PC-9 (cell line): ENCODE measurements around the gene FOXA3. TPM values are rescaled to one million over a fixed set of nuclear protein-coding genes. Genes with fewer than 3 reads are reported as not detected.

Experiments
- BruUV-seq: library from RNA; stranded (reverse); fragments of 400-500 nt; replicated peaks from 2 replicates; lab custom pipeline; 2021; lab: Mats Ljungman, UMichigan
- CTCF ChIA-PET: fragments of 300-600 bp; sonication (Branson Sonifier 250); formaldehyde crosslinking; loops from one replicate; lab custom pipeline; 2022; ENCODE audit warnings: antibody characterized with exemption; lab: Charles Lee
- POLR2A ChIA-PET: fragments of 300-600 bp; sonication (Branson Sonifier 250); formaldehyde crosslinking; loops from one replicate; lab custom pipeline; 2022; ENCODE audit warnings: antibody characterized with exemption; ENCODE audit not compliant: unreplicated experiment; lab: Charles Lee
- DNase-seq, 2 experiments: peaks; one replicate each; pipeline versions ENCODE4 v3.0.0 to v3.0.0-alpha.2; 2015 to 2022; ENCODE audit warnings: mixed read lengths in 1 of 2
- H2AFZ ChIP-seq: fragments of 200-600 bp; sonication (generic); 2 replicates; pipeline ENCODE4 v1.8.1; 2017; ENCODE audit warnings: antibody characterized with exemption
- H3F3A ChIP-seq: fragments of 200-600 bp; sonication (generic); 2 replicates; pipeline ENCODE4 v1.8.1; 2017; ENCODE audit warnings: antibody characterized with exemption, mild to moderate bottlenecking, low read depth; ENCODE audit not compliant: insufficient read depth
- H3K27ac ChIP-seq: fragments of 200-600 bp; sonication (generic); 2 replicates; pipeline ENCODE4 v1.6.1; 2016; ENCODE audit warnings: mixed run types
- H3K27me3 ChIP-seq: fragments of 200-600 bp; sonication (generic); 2 replicates; pipeline ENCODE4 v1.6.1; 2016; ENCODE audit warnings: low read depth, mixed run types; ENCODE audit not compliant: insufficient read depth
- H3K36me3 ChIP-seq: fragments of 200-600 bp; sonication (generic); 2 replicates; pipeline ENCODE4 v1.6.1; 2016; ENCODE audit warnings: low read depth, mixed run types
- H3K4me1 ChIP-seq: fragments of 200-600 bp; sonication (generic); replicated peaks from 2 replicates; pipeline ENCODE4 v1.6.1; 2016; ENCODE audit warnings: mixed run types; ENCODE audit not compliant: insufficient read depth
- H3K4me2 ChIP-seq: fragments of 200-600 bp; sonication (generic); 2 replicates; pipeline ENCODE4 v1.6.1; 2017; ENCODE audit warnings: mixed run types
- H3K4me3 ChIP-seq: fragments of 200-600 bp; sonication (generic); 2 replicates; pipeline ENCODE4 v1.6.1; 2016; ENCODE audit warnings: mixed run types
- H3K79me2 ChIP-seq: fragments of 200-600 bp; sonication (generic); 2 replicates; pipeline ENCODE4 v1.6.1; 2017; ENCODE audit warnings: low read depth, mixed run types
- H3K9me2 ChIP-seq: fragments of 200-600 bp; sonication (generic); 2 replicates; pipeline ENCODE4 v1.8.1; 2017; ENCODE audit warnings: mild to moderate bottlenecking; ENCODE audit not compliant: insufficient read depth
- H3K9me3 ChIP-seq: fragments of 200-600 bp; sonication (generic); 2 replicates; pipeline ENCODE4 v1.8.1; 2016; ENCODE audit warnings: low read depth; ENCODE audit not compliant: insufficient read depth
- H4K20me1 ChIP-seq: fragments of 200-600 bp; sonication (generic); 2 replicates; pipeline ENCODE4 v1.8.1; 2017; ENCODE audit not compliant: insufficient read depth
- CTCF ChIP-seq: fragments of 200-600 bp; sonication (generic); conservative IDR thresholded peaks from 2 replicates; pipeline ENCODE4 v1.6.1; 2017; ENCODE audit warnings: mixed run types, antibody characterized with exemption, mild to moderate bottlenecking, moderate library complexity
- EZH2 ChIP-seq: fragments of 200-600 bp; sonication (generic); IDR thresholded peaks from 2 replicates; pipeline ENCODE4 v1.8.0; 2017; ENCODE audit warnings: antibody characterized with exemption, low read depth
- intact Hi-C: fragments of 100-400 bp; cut with micrococcal nuclease; formaldehyde crosslinking; loops from one replicate; pipeline ENCODE4 v1.10.0; 2022; ENCODE audit not compliant: unreplicated experiment
- total RNA-seq: library from RNA; stranded (reverse); gene quantifications from 2 replicates; pipeline ENCODE4 v1.2.3, GENCODE V29; 2021

FOXA3 gene
- total RNA-seq, 1 experiment from 2014 or later, result not detected

- ChIA-PET CTCF (interaction anchor here (0.5 to 1.3 kb wide), 6 partner anchors 31 to 225 kb away, joined by 3 to 7 read pairs (median 4); partner anchors contain the start of gene DMPK), POLR2A (interaction anchor here (0.5 to 1.1 kb wide), 10 partner anchors 15 to 549 kb away, joined by 3 to 15 read pairs (median 6); partner anchors contain the start of genes CCDC61 and RTN2)
- Histone ChIP-seq H3K27ac (peak overlapping the region; percentile 7), H3K9me2 (no peaks in the 10 kb centered on the region), H2AFZ (peak overlapping the region; percentile 86), H3K4me2 (peak overlapping the region; percentile 99), H3K27me3 (no peaks in the 10 kb centered on the region), H3F3A (peaks cover 41% of the 10 kb centered on the region), H3K79me2 (peaks cover 17% of the 10 kb centered on the region), H3K36me3 (peaks cover 16% of the 10 kb centered on the region; the same call in 1 of the 2 replicates), H4K20me1 (no peaks in the 10 kb centered on the region), H3K4me3 (peak overlapping the region; percentile 95), H3K9me3 (no peaks in the 10 kb centered on the region), H3K4me1 (peaks cover 32% of the 10 kb centered on the region)
- DNase-seq, result peak; percentile 94 to 99
- intact Hi-C loops, result no loop called here
- no peak for TF ChIP-seq EZH2
- TF ChIP-seq CTCF, result no peak
- TSS peak; percentile 99 for BruUV-seq
Observed at GRCh38 chr19:45902651-45903625, 38.8 kb downstream of the FOXA3 start.

- H3K4me2 ChIP-seq, result no peak overlapping the region
- peaks cover 7% of the 10 kb centered on the region; the same call in 1 of the 2 replicates for H3K36me3 ChIP-seq
- no peak overlapping the region for H2AFZ ChIP-seq
- H3K9me2 ChIP-seq, result no peaks in the 10 kb centered on the region
- peaks cover 15% of the 10 kb centered on the region for H3K79me2 ChIP-seq
- no TSS peak for BruUV-seq
- H3K27ac ChIP-seq, result no peak overlapping the region
- no peak for TF ChIP-seq CTCF
- TF ChIP-seq EZH2, result no peak
- ChIA-PET CTCF (no interaction called here), POLR2A (no interaction called here)
- H3K4me3 ChIP-seq, result no peak overlapping the region
- H3K4me1 ChIP-seq, result peaks cover 32% of the 10 kb centered on the region
- intact Hi-C loops, result no loop called here
- peaks cover 35% of the 10 kb centered on the region for H3F3A ChIP-seq
- no peaks in the 10 kb centered on the region for H4K20me1 ChIP-seq
- no peaks in the 10 kb centered on the region for H3K9me3 ChIP-seq
- no peak for DNase-seq
- H3K27me3 ChIP-seq, result no peaks in the 10 kb centered on the region
Observed at GRCh38 chr19:45905011-45905410, 40.9 kb downstream of the FOXA3 start.

GRCh38 chr19:45906221-45906620 lies 42.1 kb downstream of the FOXA3 start:
- no peaks in the 10 kb centered on the region for H3K36me3 ChIP-seq
- intact Hi-C loops, result no loop called here
- H3K9me2 ChIP-seq, result no peaks in the 10 kb centered on the region
- ChIA-PET POLR2A (interaction anchor here (0.6 kb wide), 1 partner anchor 189 kb away, joined by 5 read pairs; no protein-coding TSS in a partner anchor), CTCF (no interaction called here)
- H3K4me3 ChIP-seq, result no peak overlapping the region
- peaks cover 8% of the 10 kb centered on the region; the same call in 1 of the 2 replicates for H3K79me2 ChIP-seq
- H2AFZ ChIP-seq, result peak overlapping the region; percentile 63; the same call in 1 of the 2 replicates
- H4K20me1 ChIP-seq, result no peaks in the 10 kb centered on the region
- H3K4me2 ChIP-seq, result peak overlapping the region; percentile 58
- H3K27ac ChIP-seq, result peak overlapping the region; percentile 61
- BruUV-seq, result no TSS peak
- peaks cover 23% of the 10 kb centered on the region for H3F3A ChIP-seq
- H3K4me1 ChIP-seq, result peaks cover 23% of the 10 kb centered on the region
- TF ChIP-seq EZH2 (no peak), CTCF (no peak)
- H3K9me3 ChIP-seq, result no peaks in the 10 kb centered on the region
- peak in 1 of 2 experiments; percentile 72 for DNase-seq
- H3K27me3 ChIP-seq, result no peaks in the 10 kb centered on the region
